ENCODE data around the gene MYH6. TPM values are rescaled to one million over a fixed set of nuclear protein-coding genes. Genes with fewer than 3 reads are reported as not detected.

The MYH6 gene
- total and polyA plus RNA-seq, 3 experiments from 2014 or later: 0.09 TPM; not detected in 2

GRCh38 chr14:23346693-23347405, 61.2 kb downstream of the MYH6 start:
- Mint-ChIP-seq H3K27ac (no peak overlapping the region), H3K4me1 (peaks cover 4 to 7% (median 5%) of the 10 kb centered on the region in 3 donors), H3K4me3 (no peak overlapping the region), H3K27me3 (peaks cover 16 to 42% of the 10 kb centered on the region in 2 donors), H3K9me3 (no peaks in the 10 kb centered on the region), H3K36me3 (no peaks in the 10 kb centered on the region)
- ChIA-PET POLR2A (no interaction called here), CTCF (no interaction called here)
- DNase-seq: no peak
- H3K9me3 ChIP-seq (ENCODE audit: low read length): no peaks in the 10 kb centered on the region
- H3K27me3 ChIP-seq (ENCODE audit: insufficient read depth, low read length, poor library complexity, severe bottlenecking): no peaks in the 10 kb centered on the region
- H3K27ac ChIP-seq (ENCODE audit: low read depth, low read length): no peak overlapping the region
- H3K4me3 ChIP-seq (ENCODE audit: low read length): no peak overlapping the region
- peaks cover 3% of the 10 kb centered on the region for H3K4me1 ChIP-seq (ENCODE audit: insufficient read depth, low read length)
- H3K36me3 ChIP-seq (ENCODE audit: insufficient read depth, low read length): no peaks in the 10 kb centered on the region

- peaks cover 1 to 2% (median 2%) of the 10 kb centered on the region in 3 donors for H3K4me1 Mint-ChIP-seq
- no peaks in the 10 kb centered on the region for H3K9me3 ChIP-seq (ENCODE audit: low read length)
- no peaks in the 10 kb centered on the region for H3K9me3 Mint-ChIP-seq
- H3K36me3 Mint-ChIP-seq: no peaks in the 10 kb centered on the region
- DNase-seq: no peak
- H3K27ac ChIP-seq (ENCODE audit: low read depth, low read length): no peak overlapping the region
- no peaks in the 10 kb centered on the region for H3K27me3 ChIP-seq (ENCODE audit: insufficient read depth, low read length, poor library complexity, severe bottlenecking)
- POLR2A ChIA-PET: no interaction called here
- CTCF ChIA-PET: interaction anchor here (1.1 kb wide), 1 partner anchor 34 kb away, joined by 4 read pairs; no protein-coding TSS in a partner anchor
- H3K27me3 Mint-ChIP-seq: peaks cover 11 to 40% of the 10 kb centered on the region in 2 donors
- no peak overlapping the region for H3K27ac Mint-ChIP-seq
- H3K4me1 ChIP-seq (ENCODE audit: insufficient read depth, low read length): no peaks in the 10 kb centered on the region
- no peaks in the 10 kb centered on the region for H3K36me3 ChIP-seq (ENCODE audit: insufficient read depth, low read length)
- H3K4me3 Mint-ChIP-seq: no peak overlapping the region
- no peak overlapping the region for H3K4me3 ChIP-seq (ENCODE audit: low read length)
Observed at GRCh38 chr14:23345987-23346692, 61.9 kb downstream of the MYH6 start.

- no peaks in the 10 kb centered on the region for H3K9me3 ChIP-seq (ENCODE audit: low read length)
- H3K27ac ChIP-seq (ENCODE audit: low read depth, low read length): no peak overlapping the region
- H3K27me3 ChIP-seq (ENCODE audit: insufficient read depth, low read length, poor library complexity, severe bottlenecking): no peaks in the 10 kb centered on the region
- no peaks in the 10 kb centered on the region for H3K4me1 ChIP-seq (ENCODE audit: insufficient read depth, low read length)
- no peaks in the 10 kb centered on the region for H3K4me1 Mint-ChIP-seq
- H3K4me3 ChIP-seq (ENCODE audit: low read length): no peak overlapping the region
- peaks cover 8 to 40% of the 10 kb centered on the region in 2 donors for H3K27me3 Mint-ChIP-seq
- CTCF ChIA-PET: interaction anchor here (0.7 kb wide), 1 partner anchor 15 kb away, joined by 3 read pairs; no protein-coding TSS in a partner anchor
- H3K36me3 ChIP-seq (ENCODE audit: insufficient read depth, low read length): no peaks in the 10 kb centered on the region
- peaks cover 0 to 3% (median 0%) of the 10 kb centered on the region in 5 donors for H3K9me3 Mint-ChIP-seq
- no peaks in the 10 kb centered on the region for H3K36me3 Mint-ChIP-seq
- no peak overlapping the region for H3K4me3 Mint-ChIP-seq
- POLR2A ChIA-PET: no interaction called here
- no peak for DNase-seq
- H3K27ac Mint-ChIP-seq: no peak overlapping the region
Observed at GRCh38 chr14:23344481-23344880, 63.6 kb downstream of the MYH6 start.

GRCh38 chr14:23339506-23340268, 68.4 kb downstream of the MYH6 start:
- Histone ChIP-seq H3K36me3 (ENCODE audit: insufficient read depth, low read length) (no peaks in the 10 kb centered on the region), H3K27ac (ENCODE audit: low read depth, low read length) (no peak overlapping the region), H3K4me3 (ENCODE audit: low read length) (no peak overlapping the region), H3K4me1 (ENCODE audit: insufficient read depth, low read length) (no peaks in the 10 kb centered on the region), H3K9me3 (ENCODE audit: low read length) (no peaks in the 10 kb centered on the region), H3K27me3 (ENCODE audit: insufficient read depth, low read length, poor library complexity, severe bottlenecking) (no peaks in the 10 kb centered on the region)
- no peak overlapping the region for H3K4me3 Mint-ChIP-seq
- H3K36me3 Mint-ChIP-seq: peaks cover 0 to 3% (median 0%) of the 10 kb centered on the region in 3 donors
- no peaks in the 10 kb centered on the region for H3K4me1 Mint-ChIP-seq
- no peak for DNase-seq
- peaks cover 11 to 69% of the 10 kb centered on the region in 2 donors for H3K27me3 Mint-ChIP-seq
- ChIA-PET POLR2A (no interaction called here), CTCF (interaction anchor here (1.1 kb wide), 1 partner anchor 40 kb away, joined by 3 read pairs; no protein-coding TSS in a partner anchor)
- peaks cover 0 to 4% (median 0%) of the 10 kb centered on the region in 5 donors for H3K9me3 Mint-ChIP-seq
- H3K27ac Mint-ChIP-seq: no peak overlapping the region

GRCh38 chr14:23335623-23336022, 72.5 kb downstream of the MYH6 start:
- H3K9me3 ChIP-seq (ENCODE audit: low read length): no peaks in the 10 kb centered on the region
- ChIA-PET CTCF (interaction anchor here (1.0 kb wide), 1 partner anchor 9 kb away, joined by 5 read pairs; no protein-coding TSS in a partner anchor), POLR2A (no interaction called here)
- no peaks in the 10 kb centered on the region for H3K4me1 ChIP-seq (ENCODE audit: insufficient read depth, low read length)
- no peak overlapping the region for H3K4me3 ChIP-seq (ENCODE audit: low read length)
- no peaks in the 10 kb centered on the region for H3K27me3 ChIP-seq (ENCODE audit: insufficient read depth, low read length, poor library complexity, severe bottlenecking)
- Mint-ChIP-seq H3K4me3 (no peak overlapping the region), H3K27me3 (peaks cover 11 to 52% of the 10 kb centered on the region in 2 donors), H3K27ac (no peak overlapping the region), H3K4me1 (no peaks in the 10 kb centered on the region), H3K36me3 (peaks cover 0 to 3% (median 0%) of the 10 kb centered on the region in 3 donors), H3K9me3 (peaks cover 0 to 4% (median 0%) of the 10 kb centered on the region in 5 donors)
- H3K36me3 ChIP-seq (ENCODE audit: insufficient read depth, low read length): no peaks in the 10 kb centered on the region
- no peak overlapping the region for H3K27ac ChIP-seq (ENCODE audit: low read depth, low read length)
- no peak for DNase-seq

Other genes starting within 250 kb of the MYH6 start
- gene SLC7A8, start 224.6 kb downstream of the MYH6 start, total RNA-seq: 1 to 10 TPM; 1.4 to 2.5 TPM
- gene SLC7A8, start 224.6 kb downstream of the MYH6 start, polyA plus RNA-seq: 0.51 TPM
- gene RNF212B, start 170.3 kb downstream of the MYH6 start, total RNA-seq: not detected
- gene RNF212B, start 170.3 kb downstream of the MYH6 start, polyA plus RNA-seq: not detected
- gene HOMEZ, start 122.1 kb downstream of the MYH6 start, total RNA-seq: 10 to 100 TPM; 12.8 to 13.4 TPM
- 4.9 TPM for gene HOMEZ, start 122.1 kb downstream of the MYH6 start, polyA plus RNA-seq
- 10 to 100 TPM; 16.2 to 18.2 TPM for gene PPP1R3E, start 105.4 kb downstream of the MYH6 start, total RNA-seq
- gene PPP1R3E, start 105.4 kb downstream of the MYH6 start, polyA plus RNA-seq: 2.0 TPM
- gene BCL2L2, start 101.4 kb downstream of the MYH6 start, total RNA-seq: 1 to 10 TPM in 1 of 2 experiments, under 1 TPM in 1; 0.86 to 1.0 TPM
- gene BCL2L2, start 101.4 kb downstream of the MYH6 start, polyA plus RNA-seq: 0.29 TPM
- 100 to 1,000 TPM; 308 TPM for gene PABPN1, start 86.8 kb downstream of the MYH6 start, total RNA-seq
- gene PABPN1, start 86.8 kb downstream of the MYH6 start, polyA plus RNA-seq: 125 TPM
- 1 to 10 TPM; 2.6 to 2.8 TPM for gene SLC22A17, start 55.4 kb downstream of the MYH6 start, total RNA-seq
- gene SLC22A17, start 55.4 kb downstream of the MYH6 start, polyA plus RNA-seq: 1.6 TPM
- not detected for gene EFS, start 43.1 kb downstream of the MYH6 start, total RNA-seq
- gene EFS, start 43.1 kb downstream of the MYH6 start, polyA plus RNA-seq: not detected
- not detected for gene IL25, start 35.5 kb downstream of the MYH6 start, total RNA-seq
- not detected for gene IL25, start 35.5 kb downstream of the MYH6 start, polyA plus RNA-seq
- not detected for gene CMTM5, start 31.2 kb downstream of the MYH6 start, total RNA-seq
- not detected for gene CMTM5, start 31.2 kb downstream of the MYH6 start, polyA plus RNA-seq
- not detected for gene MYH7, start 27.4 kb upstream of the MYH6 start, total RNA-seq
- gene MYH7, start 27.4 kb upstream of the MYH6 start, polyA plus RNA-seq: not detected
- 10 to 100 TPM; 82.7 to 88.7 TPM for gene NGDN, start 61.4 kb upstream of the MYH6 start, total RNA-seq
- 74.9 TPM for gene NGDN, start 61.4 kb upstream of the MYH6 start, polyA plus RNA-seq
- gene ZFHX2, start 143.5 kb upstream of the MYH6 start, total RNA-seq: 1 to 10 TPM; 2.4 to 2.5 TPM
- gene ZFHX2, start 143.5 kb upstream of the MYH6 start, polyA plus RNA-seq: not detected
- gene THTPA, start 148.0 kb upstream of the MYH6 start, total RNA-seq: 10 to 100 TPM; 13.4 TPM
- 10.7 TPM for gene THTPA, start 148.0 kb upstream of the MYH6 start, polyA plus RNA-seq
- 100 to 1,000 TPM; 152 to 154 TPM for gene AP1G2, start 159.5 kb upstream of the MYH6 start, total RNA-seq
- gene AP1G2, start 159.5 kb upstream of the MYH6 start, polyA plus RNA-seq: 80.8 TPM
- 1 to 10 TPM; 1.8 TPM for gene JPH4, start 170.5 kb upstream of the MYH6 start, total RNA-seq
- not detected for gene JPH4, start 170.5 kb upstream of the MYH6 start, polyA plus RNA-seq
- 1 to 10 TPM; 3.0 to 3.1 TPM for gene DHRS2, start 228.1 kb upstream of the MYH6 start, total RNA-seq
- gene DHRS2, start 228.1 kb upstream of the MYH6 start, polyA plus RNA-seq: not detected